GM19351 (cell line): ENCODE measurements around the gene MIDN.

ENCODE experiments used
- ATAC-seq: cut with Tn5 transposase; IDR thresholded peaks from one replicate; pipeline ENCODE4 v1.9.1; 2021; ENCODE audit warnings: mild to moderate bottlenecking, moderate library complexity; ENCODE audit not compliant: unreplicated experiment

The MIDN gene

DNA sequence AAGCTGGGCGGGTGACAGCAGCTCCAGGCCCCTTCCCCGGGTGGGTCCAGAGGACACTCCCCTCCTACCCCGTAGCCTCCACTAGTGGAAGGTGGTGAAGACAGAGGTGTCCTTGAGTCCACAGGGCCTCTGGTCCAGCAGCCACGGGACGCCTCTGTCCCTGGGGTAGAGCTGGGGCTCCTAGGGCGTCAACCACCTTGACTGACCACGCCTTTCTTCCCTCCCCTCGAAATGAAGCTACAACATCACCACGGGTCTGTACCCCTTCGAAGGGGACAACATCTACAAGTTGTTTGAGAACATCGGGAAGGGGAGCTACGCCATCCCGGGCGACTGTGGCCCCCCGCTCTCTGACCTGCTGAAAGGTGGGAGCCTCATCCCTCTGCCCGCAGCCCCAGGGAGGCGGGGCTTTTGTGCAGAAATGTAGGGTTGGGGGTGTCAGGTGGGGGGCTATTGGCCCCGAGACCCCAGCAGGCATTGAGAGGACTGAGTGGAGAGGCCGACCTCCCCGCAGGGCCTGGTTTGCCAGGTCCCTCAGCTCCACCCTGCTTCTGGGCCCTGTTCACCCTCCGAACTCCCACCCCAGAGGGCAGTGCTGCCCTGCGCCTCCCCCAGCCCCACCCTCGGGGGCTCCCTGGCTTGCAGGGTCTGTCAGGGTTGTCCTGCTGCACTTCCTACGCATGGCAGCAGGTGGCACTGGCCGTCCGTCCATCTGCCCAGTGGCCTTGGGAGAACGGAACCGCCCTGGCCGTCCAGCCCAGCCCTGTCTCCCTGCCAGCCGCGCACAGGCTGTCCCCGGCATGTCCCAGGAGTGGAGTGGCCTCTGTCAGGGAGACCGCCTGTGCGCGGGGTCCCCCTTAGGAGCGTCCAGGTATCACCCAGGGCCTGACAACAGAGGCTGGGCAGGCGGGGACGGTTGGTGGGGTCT is 27.1 kb upstream of the MIDN start:
- no peak for ATAC-seq

DNA sequence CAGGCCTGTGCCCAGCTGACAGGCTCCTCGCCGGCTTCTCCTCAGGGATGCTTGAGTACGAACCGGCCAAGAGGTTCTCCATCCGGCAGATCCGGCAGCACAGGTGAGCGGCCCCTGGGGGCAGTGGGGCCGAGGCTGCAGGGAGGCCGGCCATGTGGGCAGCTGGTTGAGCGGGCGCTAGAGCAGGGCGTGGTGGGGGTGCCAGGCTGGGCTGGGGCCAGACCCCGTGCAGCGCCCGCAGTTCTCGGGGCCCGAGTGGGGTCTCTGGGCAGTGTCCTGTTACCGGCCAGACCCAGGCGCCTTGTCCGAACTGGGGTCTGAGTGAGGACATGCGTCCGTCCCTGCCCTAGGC is 26.5 kb upstream of the MIDN start:
- no peak for ATAC-seq

GRCh38 chr19:1222394-1222793 is 26.0 kb upstream of the MIDN start:
- ATAC-seq, result no peak

GRCh38 chr19:1223018-1223855 is 25.1 kb upstream of the MIDN start:
- no peak for ATAC-seq

DNA sequence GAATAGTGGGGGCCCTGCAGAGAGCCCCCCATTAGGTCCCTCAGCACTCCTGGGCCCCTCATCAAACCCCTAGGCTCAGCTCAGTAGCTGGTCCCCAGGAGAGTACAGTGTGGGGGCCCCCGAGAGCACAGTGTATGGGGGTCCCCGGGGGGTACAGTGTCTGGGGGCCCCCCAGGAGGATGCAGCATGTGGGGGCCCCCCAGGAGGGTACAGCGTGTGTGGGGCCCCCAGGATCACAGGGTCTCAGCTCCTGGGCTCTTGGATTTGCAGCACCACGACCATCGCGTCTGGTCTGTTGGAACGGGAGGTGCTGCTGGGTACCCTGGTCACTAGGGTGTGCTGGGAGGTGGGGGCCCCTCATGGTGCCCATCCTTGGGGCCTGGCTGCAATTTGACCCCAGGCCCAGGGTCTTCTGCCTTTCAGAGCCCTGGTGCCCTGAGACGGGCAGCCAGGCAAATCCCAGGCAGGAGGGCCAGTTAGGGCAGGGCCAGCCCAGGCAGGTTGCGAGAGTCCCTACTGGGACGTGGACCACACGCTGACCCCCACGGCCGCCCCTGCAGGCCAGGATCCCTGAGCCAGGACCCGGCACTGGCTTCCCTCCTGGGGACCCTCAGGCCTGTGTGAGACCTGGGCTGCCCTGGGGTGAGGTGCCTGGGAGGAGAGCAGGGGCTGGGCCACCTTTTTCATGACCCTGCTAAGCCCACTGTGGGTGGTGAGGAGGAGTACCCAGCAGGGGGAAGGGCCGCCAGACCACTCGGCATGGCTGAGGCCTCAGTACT is 24.1 kb upstream of the MIDN start:
- ATAC-seq, result no peak

GRCh38 chr19:1224847-1225246 is 23.5 kb upstream of the MIDN start:
- ATAC-seq, result no peak

DNA sequence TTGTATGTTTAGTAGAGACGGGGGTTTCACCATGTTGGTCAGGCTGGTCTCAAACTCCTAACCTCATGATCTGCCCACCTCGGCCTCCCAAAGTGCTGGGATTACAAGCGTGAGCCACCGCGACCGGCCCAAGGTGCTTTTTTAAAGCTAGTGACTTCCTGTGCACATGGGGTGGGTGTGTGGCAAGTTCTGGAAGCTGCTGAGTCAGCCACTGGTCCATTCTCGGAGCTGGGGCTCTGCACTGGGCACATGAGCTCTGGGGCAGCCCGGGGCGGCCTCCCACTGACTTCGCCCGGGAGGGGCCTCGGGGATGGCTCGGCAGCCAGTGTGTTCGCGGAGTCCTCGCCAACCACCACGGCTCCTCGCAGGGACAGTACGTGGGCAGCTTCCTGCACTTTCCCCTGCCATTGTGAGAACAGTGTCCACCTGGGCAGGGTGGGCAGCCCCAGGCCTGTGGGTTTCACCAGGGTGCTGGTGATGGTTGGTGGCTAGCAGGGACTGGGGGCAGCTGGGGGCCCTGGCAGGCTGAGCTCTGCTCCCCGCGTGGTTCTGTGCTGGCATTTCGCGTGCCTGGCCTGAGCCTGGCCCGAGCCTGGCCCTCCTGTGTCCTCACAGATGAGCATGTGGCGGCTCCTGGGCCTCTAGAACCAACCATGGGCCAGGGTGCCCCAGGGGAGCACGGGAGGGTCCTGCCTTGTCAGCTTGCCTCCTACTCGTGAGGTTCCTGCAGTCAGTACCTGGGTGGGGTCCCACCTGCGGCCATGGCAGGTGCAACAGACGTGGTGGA is 22.8 kb upstream of the MIDN start:
- ATAC-seq, result no peak

- ATAC-seq, result no peak
These were observed 22.2 kb upstream of the MIDN start for GRCh38 chr19:1226227-1226518.

DNA sequence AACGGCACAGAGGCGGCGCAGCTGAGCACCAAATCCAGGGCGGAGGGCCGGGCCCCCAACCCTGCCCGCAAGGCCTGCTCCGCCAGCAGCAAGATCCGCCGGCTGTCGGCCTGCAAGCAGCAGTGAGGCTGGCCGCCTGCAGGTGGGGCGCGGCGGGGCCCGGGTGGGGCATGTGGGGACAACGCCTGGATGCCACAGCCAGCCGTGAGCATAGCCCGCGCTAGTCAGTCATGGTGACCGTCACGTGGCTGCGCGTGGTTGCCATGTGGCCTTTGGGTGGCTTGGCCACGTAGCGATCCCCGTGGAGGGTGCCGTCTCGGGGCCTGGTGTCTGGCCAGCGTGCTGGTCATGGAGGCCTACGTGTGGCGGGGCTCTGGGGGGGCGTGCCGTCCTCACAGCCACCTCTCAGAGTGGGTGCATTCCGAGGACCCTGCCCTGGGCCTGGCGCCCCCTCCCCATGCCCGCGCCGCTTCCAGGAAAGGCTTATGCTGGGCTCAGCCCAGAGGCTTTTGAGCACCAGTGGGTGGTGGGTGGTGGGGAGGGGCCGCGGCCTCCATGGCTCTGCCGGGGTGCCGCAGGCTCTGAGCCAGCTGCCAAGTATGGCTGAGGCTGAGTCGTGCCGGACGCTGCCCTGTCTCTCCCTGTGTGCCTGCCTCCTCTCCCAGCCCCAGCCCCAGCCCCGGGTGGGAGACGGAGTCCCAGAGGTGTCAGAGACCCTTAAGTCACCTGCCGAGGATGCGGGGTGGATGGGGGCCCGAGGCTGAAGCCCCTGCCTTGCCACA is 21.7 kb upstream of the MIDN start:
- ATAC-seq, result no peak

GRCh38 chr19:1227304-1228054 is 20.9 kb upstream of the MIDN start:
- ATAC-seq, result no peak

GRCh38 chr19:1228161-1228957 is 20.0 kb upstream of the MIDN start:
- ATAC-seq, result no peak

DNA sequence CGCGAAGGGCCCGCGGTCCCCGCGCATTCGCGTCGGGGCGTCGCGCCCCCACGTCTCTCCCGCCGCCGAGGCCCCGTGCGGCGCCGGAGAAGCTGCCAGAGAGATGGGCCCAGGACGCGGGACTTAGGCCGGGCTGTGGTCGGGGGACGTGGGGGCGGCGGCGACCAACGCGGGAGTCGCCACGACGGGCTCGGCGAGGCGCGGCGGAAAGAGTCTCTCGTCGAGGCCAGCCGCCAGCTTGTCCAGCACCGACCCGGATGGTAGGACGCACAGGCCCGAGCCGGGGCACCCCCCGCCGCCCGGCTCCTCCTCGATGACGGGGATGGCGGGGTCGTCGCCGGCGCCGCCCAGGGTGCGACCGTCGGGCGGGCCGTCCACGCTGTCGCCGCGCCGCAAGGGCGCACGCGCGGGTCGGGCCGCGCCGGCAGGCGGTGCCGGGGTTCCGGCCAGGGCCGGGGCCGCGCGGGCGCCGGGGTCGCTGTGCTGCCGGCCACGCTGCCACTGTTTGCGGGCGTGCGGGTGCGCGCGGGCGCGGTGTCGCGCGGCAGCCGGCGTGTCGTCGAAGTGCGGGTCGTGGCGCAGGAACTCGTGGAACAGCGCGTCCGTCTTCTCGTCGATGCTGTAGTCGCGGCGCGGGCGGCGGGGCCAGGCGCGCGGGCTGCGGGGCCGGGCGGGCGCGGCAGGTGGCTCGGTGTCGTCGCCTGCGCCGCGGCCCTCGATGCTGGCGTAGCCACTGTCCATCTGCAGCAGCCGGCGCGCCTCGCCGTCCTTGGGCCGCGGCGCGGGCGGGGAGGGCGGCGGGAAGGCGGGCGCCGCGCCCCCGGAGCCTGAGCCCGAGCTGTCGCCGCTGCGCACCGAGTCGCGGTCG is 19.1 kb upstream of the MIDN start:
- no peak for ATAC-seq

DNA sequence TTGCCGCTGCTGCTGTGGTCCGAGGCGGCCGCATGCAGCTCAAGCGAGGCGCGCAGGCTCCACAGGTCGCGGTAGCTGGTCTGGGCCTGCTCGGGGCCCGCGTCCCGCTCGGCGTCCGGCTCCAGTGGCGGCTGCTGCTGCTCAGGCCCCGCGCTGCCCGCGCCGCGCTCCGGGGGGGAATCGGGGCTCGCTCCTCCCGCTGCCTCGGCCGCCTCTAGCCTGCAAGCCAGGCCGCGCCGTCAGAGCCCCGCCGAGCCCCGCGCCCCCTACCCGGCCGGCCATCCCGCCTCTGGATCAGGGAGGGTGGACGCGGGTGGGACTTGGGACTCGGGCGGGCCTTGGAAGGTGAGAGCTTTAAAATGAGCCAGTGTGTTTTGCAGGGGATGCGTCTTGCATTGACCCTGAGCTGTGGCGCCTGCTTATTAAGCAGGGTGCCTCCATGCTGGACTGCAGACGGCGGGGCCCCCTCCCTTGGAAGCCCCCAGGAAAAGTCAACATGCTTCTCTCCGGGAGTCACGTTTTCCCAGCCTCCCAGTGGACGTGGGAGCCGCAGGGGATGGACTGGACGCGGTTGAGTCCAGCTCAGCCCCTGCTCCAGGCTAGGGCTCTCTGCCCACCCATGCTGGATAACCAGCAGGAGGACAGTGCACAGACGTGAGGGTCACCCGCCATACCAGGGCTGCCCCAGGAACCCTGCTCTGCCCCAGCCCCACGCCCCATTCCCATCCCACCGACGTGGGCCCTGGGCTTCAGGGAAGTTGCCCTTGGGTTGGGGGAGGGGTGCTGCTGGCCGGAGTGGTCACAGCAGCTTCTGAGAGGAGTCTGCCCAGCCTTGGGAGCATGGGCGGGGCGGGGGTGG is 18.2 kb upstream of the MIDN start:
- no peak for ATAC-seq

DNA sequence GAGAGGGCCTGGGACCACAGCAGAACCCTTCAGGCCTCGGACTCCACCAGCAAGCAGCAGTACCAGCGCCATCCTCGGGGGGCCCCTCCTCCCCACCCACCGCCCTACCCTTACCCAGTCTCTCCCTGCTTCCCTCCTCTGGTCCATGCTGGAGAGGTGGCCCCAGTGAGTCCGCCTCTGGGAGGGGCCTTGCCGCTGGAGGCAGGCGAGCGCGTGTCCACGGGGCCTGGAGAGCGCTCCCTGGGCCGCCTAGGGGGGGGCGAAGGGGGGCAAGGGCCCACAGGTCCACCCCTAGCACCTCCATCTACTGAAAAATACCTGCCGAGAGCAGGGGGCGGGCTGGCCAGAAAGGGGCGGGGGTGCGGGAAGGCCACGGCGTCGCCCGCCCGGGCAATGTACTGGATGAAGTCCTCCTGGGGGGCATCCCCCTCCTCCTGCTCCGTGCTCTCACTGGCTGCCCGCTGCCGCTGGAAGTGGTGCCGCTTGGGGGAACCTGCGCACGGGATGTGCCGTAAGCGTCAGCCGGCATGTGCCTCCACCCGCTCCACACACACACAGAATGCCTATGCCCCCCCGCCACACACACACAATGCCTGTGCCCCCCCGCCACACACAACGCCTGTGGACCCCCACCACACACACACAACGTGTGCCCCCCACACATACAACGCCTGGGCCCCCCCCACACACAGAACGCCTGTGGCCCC is 17.4 kb upstream of the MIDN start:
- no peak for ATAC-seq

DNA sequence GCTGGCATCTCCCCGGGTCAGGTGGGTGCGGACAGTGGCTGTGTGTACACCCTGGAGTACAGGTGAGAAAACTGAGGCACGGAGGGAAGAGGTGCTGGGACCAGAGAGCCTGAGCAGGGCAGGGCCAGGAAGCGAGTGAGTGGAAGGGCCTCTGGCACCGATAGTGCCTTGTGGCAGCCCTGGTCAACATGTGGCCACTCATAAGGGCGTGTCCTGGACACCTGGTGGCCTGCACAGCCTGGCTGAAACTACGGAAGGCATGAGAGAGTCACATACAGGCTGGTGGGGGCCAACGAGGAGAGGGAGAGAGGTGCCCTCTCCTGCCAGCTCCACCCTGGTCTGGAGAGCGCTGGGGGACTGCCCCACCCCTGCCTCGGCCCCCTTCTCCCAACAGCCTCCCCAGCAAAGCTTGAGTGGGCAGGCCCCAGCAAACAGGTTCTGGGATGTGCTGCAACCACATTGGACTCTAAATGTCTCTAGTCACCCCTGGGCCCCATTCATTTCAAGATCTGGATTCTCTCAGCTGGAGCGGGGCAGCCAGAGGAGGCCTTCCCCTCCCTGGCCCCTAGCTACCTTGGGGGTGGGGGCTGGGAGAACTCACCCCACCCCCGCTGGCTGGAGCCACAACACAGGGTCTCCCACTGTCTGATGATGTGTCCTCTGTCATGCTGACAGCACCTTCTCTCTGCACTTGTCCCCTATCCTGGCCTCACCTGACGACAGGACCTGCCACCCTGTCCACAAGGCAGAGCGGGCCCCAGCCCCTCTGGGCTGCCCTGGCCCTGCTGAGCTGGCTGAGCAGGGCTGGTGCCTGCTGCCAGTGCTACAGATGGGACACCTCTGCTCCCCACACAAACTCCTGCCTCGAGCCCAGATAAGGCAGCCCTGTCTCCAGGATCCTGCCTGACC is 16.4 kb upstream of the MIDN start:
- no peak for ATAC-seq
